Stimulated activated CD4-positive, alpha-beta T cell treated with anti-CD3 and anti-CD28 coated beads, Interleukin-1b, Interleukin-23, amount 100 ng/mL, for 1 hour (primary cell): ENCODE measurements around the gene PMEPA1.
A peak's percentile ranks its signal among the peaks of the same experiment; 100 is the strongest.

Experiments used
- DNase-seq, 2 donors: peaks; one replicate each; pipeline ENCODE4 v3.0.0-alpha.2; 2020; ENCODE audit warnings: low read depth in 2 of 2

The PMEPA1 gene

DNA sequence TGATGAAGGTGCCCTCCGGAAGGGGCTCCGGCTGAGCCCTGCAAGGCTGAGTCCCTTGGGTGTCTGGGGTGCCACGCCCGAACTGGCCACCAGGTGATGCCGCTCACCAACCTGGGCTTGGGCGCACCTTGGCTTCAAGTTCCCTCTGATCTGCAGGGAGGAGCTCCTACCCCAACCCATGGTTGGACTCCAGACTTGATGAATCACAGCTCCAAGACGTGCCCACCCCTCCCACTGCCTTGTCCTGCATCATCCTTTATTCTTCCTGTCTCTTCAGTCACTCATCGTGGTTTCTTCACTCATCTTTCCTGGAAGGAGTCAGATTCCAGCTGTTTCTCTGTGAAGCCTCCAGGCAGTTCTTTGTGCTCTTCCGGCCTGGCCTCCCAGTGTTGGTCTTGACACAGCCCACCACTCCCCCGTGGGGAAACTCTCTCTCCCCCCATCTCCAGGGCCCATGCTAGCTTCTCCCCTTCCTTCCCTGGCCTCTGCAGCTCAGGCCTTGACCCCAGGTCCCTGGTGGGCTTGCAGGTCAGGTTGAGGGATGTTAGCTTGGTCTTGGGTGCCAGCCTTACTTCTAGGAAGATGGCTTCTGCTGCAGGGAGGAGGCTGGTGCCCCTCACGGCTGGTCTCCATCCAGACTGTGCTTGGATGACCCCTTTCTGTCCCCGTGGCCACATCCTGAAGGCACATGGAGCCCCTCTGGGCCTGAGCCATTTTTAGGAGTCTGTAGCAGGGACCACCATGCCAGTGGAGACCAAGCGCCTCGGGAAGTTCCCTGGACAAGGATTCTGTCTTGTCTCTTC lies 87.0 kb downstream of the PMEPA1 start:
- DNase-seq: peak; percentile 36 to 52

- no peak for DNase-seq
These were observed 87.6 kb downstream of the PMEPA1 start for GRCh38 chr20:57622201-57622570.

GRCh38 chr20:57621421-57622200 lies 88.2 kb downstream of the PMEPA1 start:
- no peak for DNase-seq

DNA sequence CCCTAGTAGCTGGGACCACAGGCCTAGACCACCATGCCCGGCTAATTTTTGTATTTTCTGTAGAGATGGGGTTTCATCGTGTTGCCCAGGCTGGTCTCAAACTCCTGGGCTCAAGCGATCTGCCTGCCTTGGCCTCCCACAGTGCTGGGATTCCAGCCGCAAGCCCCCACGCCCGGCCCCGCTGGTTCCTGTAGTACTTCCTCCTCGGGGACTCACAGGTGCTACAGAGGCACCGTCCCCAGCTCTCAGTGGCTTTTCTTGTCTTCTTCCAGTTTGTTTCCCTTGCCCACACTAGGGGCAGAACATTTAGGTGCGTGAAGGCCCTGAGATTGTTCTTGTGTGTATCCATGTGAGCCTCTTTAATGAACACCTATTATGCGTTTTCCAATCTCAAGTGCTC lies 88.8 kb downstream of the PMEPA1 start:
- no peak for DNase-seq

DNA sequence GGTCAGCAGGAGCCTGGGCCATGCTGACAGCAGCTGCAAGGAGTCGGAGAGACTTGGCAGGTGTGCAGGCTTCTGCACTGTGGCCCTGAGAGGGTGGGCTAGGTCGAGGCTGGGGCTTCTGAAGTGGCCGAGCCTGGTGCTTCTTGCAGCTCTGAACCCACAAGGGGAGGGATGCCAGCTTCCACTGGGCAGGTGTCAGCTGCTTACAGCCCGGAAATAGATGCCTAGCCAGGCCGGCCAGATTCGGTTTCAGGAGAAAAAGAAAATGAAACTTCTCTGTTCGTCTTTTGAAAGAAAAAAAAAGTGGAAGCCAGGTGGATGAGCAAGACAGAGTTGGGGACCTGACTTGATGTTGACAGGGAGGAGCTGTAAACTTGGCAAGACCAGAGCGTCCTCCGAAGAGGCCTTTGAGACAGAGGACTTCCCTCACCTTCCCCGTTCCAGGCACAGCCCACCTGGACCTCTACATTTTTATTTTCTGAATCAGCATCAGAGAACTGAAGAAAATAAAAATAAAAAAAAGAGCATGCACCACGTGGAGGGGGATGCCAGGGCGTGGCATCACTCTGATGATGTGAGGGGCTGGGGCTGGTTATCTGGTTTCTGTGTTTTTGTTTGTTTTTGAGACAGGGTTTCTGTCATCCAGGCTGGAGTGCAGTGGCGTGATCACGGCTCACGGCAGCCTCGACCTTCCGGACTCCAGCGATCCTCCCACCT lies 89.4 kb downstream of the PMEPA1 start, which contains the start of gene ZBP1:
ZBP1 (minus strand) TSS at position 153 of the 717 bp plus-strand sequence; CDS start at position 22, 131 bp downstream.
- DNase-seq: no peak

DNA sequence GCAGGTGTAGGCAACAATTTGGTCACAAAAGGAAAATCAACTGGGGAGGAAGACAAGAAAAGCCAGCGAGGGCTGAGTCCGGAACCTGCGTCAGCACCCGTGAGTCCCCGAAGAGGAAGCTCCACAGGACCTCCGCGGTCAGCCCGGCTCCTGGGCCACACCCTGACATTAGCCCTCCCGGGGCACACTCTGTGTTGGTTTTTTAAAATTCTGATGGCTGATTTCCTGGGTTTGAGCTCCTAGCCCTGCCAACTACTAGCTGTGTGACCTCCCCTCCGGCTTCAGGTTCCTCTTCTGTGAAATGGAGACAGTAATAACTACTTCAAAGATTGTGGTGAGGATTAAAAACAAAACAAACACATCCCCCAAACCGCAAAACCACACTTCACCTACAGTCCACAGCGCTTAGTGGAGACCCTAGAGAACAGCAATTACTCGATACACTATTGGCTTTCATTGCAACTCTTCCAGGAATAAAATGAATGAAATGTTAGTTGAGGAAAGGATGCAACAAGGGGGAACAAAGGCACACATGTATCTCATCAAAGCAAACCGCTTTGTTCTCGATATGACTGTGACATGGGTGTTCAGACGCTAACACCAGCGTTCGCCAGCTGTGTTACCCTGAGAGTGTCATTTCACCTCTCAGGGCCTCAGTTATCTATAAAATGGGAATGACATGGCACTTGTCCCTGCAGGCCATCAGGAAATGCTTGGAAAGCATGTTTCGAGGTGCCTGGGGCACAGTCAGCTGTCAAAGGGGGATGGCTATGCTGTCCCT lies 90.6 kb downstream of the PMEPA1 start:
- no peak for DNase-seq

DNA sequence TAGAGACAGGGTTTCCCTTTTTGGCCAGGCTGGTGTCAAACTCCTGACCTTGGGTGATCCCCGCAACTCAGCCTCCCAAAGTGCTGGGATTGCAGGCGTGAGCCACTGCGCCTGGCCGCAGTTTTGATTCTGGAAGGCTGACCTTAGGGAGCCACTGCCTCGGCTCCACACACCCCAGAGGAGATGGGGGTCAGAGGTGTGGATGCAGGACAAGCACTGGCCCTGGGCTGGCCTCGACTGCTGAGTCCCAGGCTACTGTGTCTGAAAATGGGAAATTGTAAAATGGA lies 91.1 kb downstream of the PMEPA1 start:
- DNase-seq: no peak

GRCh38 chr20:57618091-57618763 lies 91.6 kb downstream of the PMEPA1 start:
- DNase-seq: no peak

DNA sequence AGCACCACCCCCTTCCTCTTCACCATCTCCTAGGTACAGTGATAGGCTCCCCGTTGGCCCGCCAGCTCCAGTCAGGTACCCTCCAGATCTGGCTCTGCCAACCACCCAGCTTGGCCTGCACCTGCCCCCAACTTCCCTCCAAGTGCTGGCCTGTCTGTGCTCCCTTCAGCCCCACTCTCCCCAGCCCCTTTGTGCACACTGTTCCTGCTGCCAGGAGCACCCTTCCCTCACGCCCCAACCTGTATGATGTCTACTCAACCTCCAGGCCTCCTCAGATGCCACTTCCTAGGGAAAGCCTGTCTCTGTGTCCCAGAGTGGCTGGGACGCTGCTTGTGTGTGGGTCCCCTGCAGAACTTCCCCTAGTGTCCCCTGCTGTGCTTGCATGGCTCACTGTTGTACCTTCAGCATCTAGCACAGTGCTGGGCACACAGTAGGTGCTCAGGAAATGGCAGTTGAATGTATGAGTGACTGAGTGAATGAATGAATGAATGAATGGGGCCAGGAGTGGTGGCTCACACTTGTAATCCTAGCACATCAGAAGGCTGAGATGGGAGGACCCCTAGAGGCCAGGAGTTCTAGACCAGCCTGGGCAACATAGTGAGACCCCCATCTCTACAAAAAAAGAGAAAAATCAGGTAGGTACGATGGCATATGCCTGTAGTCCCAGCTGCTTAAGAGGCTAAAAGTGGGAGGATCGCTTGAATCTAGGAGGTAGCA lies 92.6 kb downstream of the PMEPA1 start:
- no peak for DNase-seq

GRCh38 chr20:57616143-57616951 lies 93.5 kb downstream of the PMEPA1 start:
- DNase-seq: no peak

- no peak for DNase-seq
These were observed 94.4 kb downstream of the PMEPA1 start for GRCh38 chr20:57615445-57615811.

- no peak for DNase-seq
These were observed 95.0 kb downstream of the PMEPA1 start for GRCh38 chr20:57614490-57615444.

DNA sequence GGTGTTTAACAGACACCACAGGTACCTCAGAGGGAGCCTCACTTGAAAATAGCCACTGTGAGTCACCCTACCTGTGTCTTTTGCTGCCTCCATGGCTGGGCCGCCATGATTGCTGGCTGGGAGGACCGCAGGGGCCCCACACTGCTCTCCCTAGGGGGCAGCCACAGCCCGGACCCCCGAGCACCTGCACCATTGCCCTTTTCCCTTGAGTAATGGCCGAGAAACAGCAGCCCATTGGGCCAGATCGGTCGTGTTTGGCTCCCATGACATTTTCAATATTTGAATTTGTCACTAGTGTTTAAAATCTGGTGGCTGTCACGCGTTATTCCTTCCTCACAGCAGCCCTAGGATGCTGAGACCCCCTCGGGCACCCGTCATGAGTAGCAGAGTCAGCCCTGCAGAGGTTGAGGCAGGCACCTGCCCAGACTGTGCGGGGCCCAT lies 96.3 kb downstream of the PMEPA1 start:
- DNase-seq: no peak

- DNase-seq: no peak
These were observed 96.9 kb downstream of the PMEPA1 start for GRCh38 chr20:57612916-57613315.

GRCh38 chr20:57612436-57612835 lies 97.4 kb downstream of the PMEPA1 start:
- DNase-seq: no peak

GRCh38 chr20:57611586-57612311 lies 98.1 kb downstream of the PMEPA1 start:
- no peak for DNase-seq

DNA sequence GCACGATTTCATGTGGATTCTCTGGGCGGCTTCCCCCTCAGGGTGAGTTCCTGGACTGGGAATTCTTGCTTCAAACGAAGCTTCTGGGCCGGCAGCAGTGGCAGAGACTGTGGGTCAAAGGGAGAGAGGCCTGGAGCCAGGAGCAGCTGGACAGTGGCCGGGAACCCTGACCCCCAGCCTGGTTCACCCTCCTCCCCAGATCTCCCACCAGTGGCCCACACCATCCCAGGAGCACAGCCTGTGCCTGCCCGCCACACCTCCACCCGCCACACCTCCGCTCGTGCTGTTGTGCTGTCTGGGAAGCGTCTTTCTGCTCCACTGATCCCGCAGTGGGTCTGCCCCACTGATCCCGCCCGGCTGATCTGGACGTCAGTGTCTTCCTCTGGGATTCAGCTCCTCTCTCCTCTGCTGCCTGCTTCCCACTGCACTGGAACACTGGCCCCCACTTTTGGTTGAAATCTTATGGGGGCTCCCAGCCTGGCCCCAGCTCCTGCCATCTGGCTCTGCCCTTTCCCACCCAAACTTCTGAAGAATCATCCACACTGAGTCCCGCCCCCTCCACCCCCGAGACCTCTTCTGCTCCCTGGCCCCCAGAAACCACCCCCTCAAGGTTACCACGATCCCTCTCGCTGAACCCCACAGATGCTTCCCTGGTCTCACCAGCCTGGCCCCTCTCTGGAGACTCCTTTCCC lies 99.4 kb downstream of the PMEPA1 start:
- no peak for DNase-seq
